WTC11 (cell line): ENCODE data around the gene NOL7. TPM values are rescaled to one million over a fixed set of nuclear protein-coding genes. Genes with fewer than 3 reads are reported as not detected.

Experiments used
- ATAC-seq: fragments of 200-7000 bp; cut with Tn5 transposase; 2 replicates; pipeline ENCODE4 v1.10.0; 2021; ENCODE audit warnings: mild to moderate bottlenecking, moderate library complexity
- CTCF ChIA-PET: fragments of 300-600 bp; sonication (Branson Sonifier 250); formaldehyde crosslinking; loops from one replicate; lab custom pipeline; 2021; ENCODE audit warnings: antibody characterized with exemption; lab: Charles Lee
- POLR2A ChIA-PET: fragments of 350-600 bp; sonication (Branson Sonifier 250); formaldehyde crosslinking; loops from one replicate; lab custom pipeline; 2021; ENCODE audit warnings: antibody characterized with exemption; lab: Charles Lee
- DNase-seq: peaks from one replicate; pipeline ENCODE4 v3.0.0; 2021; ENCODE audit warnings: low spot score
- H3K27ac Mint-ChIP-seq: 2 replicates; pipeline ENCODE4 v1.8.0; 2021; ENCODE audit warnings: mixed read lengths
- H3K27me3 Mint-ChIP-seq: 2 replicates; pipeline ENCODE4 v1.8.0; 2021; ENCODE audit warnings: low read depth, mild to moderate bottlenecking, moderate library complexity, mixed read lengths
- H3K36me3 Mint-ChIP-seq: 2 replicates; pipeline ENCODE4 v1.8.0; 2021; ENCODE audit warnings: mixed read lengths
- H3K4me1 Mint-ChIP-seq: 2 replicates; pipeline ENCODE4 v1.8.0; 2022; ENCODE audit warnings: mixed read lengths
- H3K4me3 Mint-ChIP-seq: 2 replicates; pipeline ENCODE4 v1.8.0; 2021; ENCODE audit warnings: mild to moderate bottlenecking, moderate library complexity, mixed read lengths
- H3K9me3 Mint-ChIP-seq: 2 replicates; pipeline ENCODE4 v1.8.0; 2021; ENCODE audit warnings: mixed read lengths
- AR ChIP-seq: fragments of 250-450 bp; sonication (Bioruptor Pico); IDR thresholded peaks from 2 replicates; pipeline ENCODE4 v1.9.0; 2021; ENCODE audit warnings: mild to moderate bottlenecking
- CDX4 ChIP-seq: fragments of 250-450 bp; sonication (Bioruptor Pico); IDR thresholded peaks from 2 replicates; pipeline ENCODE4 v1.9.0; 2021; ENCODE audit warnings: moderate library complexity, mild to moderate bottlenecking, inconsistent platforms, borderline replicate concordance
- CREM ChIP-seq: sonication (generic); formaldehyde crosslinking; IDR thresholded peaks from 2 replicates; pipeline ENCODE4 v1.8.1; 2022; ENCODE audit warnings: mild to moderate bottlenecking, missing genetic modification reagents, moderate library complexity
- GTF2I ChIP-seq: fragments of 250-450 bp; sonication (Bioruptor Pico); conservative IDR thresholded peaks from 2 replicates; pipeline ENCODE4 v1.4.0; 2021; ENCODE audit warnings: mild to moderate bottlenecking
- JAZF1 ChIP-seq: fragments of 250-450 bp; sonication (Bioruptor Pico); IDR thresholded peaks from 2 replicates; pipeline ENCODE4 v1.9.0; 2021; ENCODE audit warnings: moderate library complexity, mild to moderate bottlenecking, inconsistent platforms
- MYBL2 ChIP-seq: sonication (generic); formaldehyde crosslinking; IDR thresholded peaks from 2 replicates; pipeline ENCODE4 v1.8.1; 2023; ENCODE audit warnings: mild to moderate bottlenecking, moderate library complexity, missing genetic modification reagents
- NR1H2 ChIP-seq: sonication (generic); formaldehyde crosslinking; IDR thresholded peaks from 2 replicates; pipeline ENCODE4 v1.9.0; 2021; ENCODE audit warnings: mild to moderate bottlenecking, moderate library complexity, missing genetic modification reagents
- NR2C2 ChIP-seq: sonication (generic); formaldehyde crosslinking; IDR thresholded peaks from 2 replicates; pipeline ENCODE4 v1.8.0; 2022; ENCODE audit warnings: mild to moderate bottlenecking, missing genetic modification reagents
- RELA ChIP-seq: sonication (generic); formaldehyde crosslinking; IDR thresholded peaks from 2 replicates; pipeline ENCODE4 v1.8.1; 2022; ENCODE audit warnings: missing genetic modification reagents, mild to moderate bottlenecking, borderline replicate concordance
- SMAD3 ChIP-seq: sonication (generic); formaldehyde crosslinking; IDR thresholded peaks from 2 replicates; pipeline ENCODE4 v1.8.0; 2022; ENCODE audit warnings: missing genetic modification reagents, mild to moderate bottlenecking, borderline replicate concordance
- SOX15 ChIP-seq: fragments of 250-450 bp; sonication (Bioruptor Pico); IDR thresholded peaks from 2 replicates; pipeline ENCODE4 v1.9.0; 2021; ENCODE audit warnings: mild to moderate bottlenecking
- SP1 ChIP-seq: sonication (generic); formaldehyde crosslinking; conservative IDR thresholded peaks from 2 replicates; pipeline ENCODE4 v1.8.1; 2022; ENCODE audit warnings: missing genetic modification reagents
- ZNF138 ChIP-seq: sonication (generic); formaldehyde crosslinking; conservative IDR thresholded peaks from 2 replicates; pipeline ENCODE4 v1.8.1; 2022; ENCODE audit warnings: mild to moderate bottlenecking, moderate library complexity, missing genetic modification reagents
- ZNF281 ChIP-seq: sonication (generic); formaldehyde crosslinking; IDR thresholded peaks from 2 replicates; pipeline ENCODE4 v1.8.0; 2023; ENCODE audit warnings: mild to moderate bottlenecking, missing genetic modification reagents
- ZNF396 ChIP-seq: fragments of 250-450 bp; sonication (Bioruptor Pico); IDR thresholded peaks from 2 replicates; pipeline ENCODE4 v1.8.0; 2021; ENCODE audit warnings: mild to moderate bottlenecking, moderate library complexity, borderline replicate concordance
- ZNF425 ChIP-seq: fragments of 250-450 bp; sonication (Bioruptor Pico); conservative IDR thresholded peaks from 2 replicates; pipeline ENCODE4 v1.9.0; 2021; ENCODE audit warnings: mild to moderate bottlenecking
- ZSCAN18 ChIP-seq: fragments of 250-450 bp; sonication (Bioruptor Pico); IDR thresholded peaks from 2 replicates; pipeline ENCODE4 v2.1.2; 2022; ENCODE audit warnings: mild to moderate bottlenecking, moderate library complexity
- total RNA-seq: library from RNA; stranded (reverse); gene quantifications from 3 replicates; pipeline ENCODE4 v1.2.3, GENCODE V29; 2021

The NOL7 gene
- total RNA-seq, 1 experiment from 2014 or later: 76.1 TPM

GRCh38 chr6:13600036-13600435 lies 15.1 kb upstream of the NOL7 start (continued):
- no peak for TF ChIP-seq ZNF425
- no peak for TF ChIP-seq ZNF281 (CRISPR knock-in tag)
- TF ChIP-seq JAZF1 (CRISPR knock-in tag): no peak
- no peak for TF ChIP-seq RELA (CRISPR knock-in tag)

GRCh38 chr6:13604135-13604534 lies 11.0 kb upstream of the NOL7 start:
- no peak overlapping the region for H3K4me3 Mint-ChIP-seq
- TF ChIP-seq SOX15 (CRISPR knock-in tag) (no peak), NR1H2 (CRISPR knock-in tag) (no peak), ZSCAN18 (CRISPR knock-in tag) (no peak), ZNF138 (no peak), AR (no peak), SMAD3 (CRISPR knock-in tag) (no peak), ZNF281 (CRISPR knock-in tag) (no peak), MYBL2 (CRISPR knock-in tag) (no peak), NR2C2 (CRISPR knock-in tag) (no peak), GTF2I (CRISPR knock-in tag) (no peak), CDX4 (CRISPR knock-in tag) (no peak), CREM (CRISPR knock-in tag) (no peak), SP1 (no peak), ZNF396 (CRISPR knock-in tag) (no peak)
- no peak for ATAC-seq
- CTCF ChIA-PET: interaction anchor here (1.2 kb wide), 1 partner anchor 11 kb away, joined by 6 read pairs; the partner anchor contains the start of gene NOL7
- POLR2A ChIA-PET: no interaction called here
- no peaks in the 10 kb centered on the region for H3K4me1 Mint-ChIP-seq
- no peak for DNase-seq
- no peaks in the 10 kb centered on the region for H3K9me3 Mint-ChIP-seq
- no peaks in the 10 kb centered on the region for H3K27me3 Mint-ChIP-seq
- no peak overlapping the region for H3K27ac Mint-ChIP-seq
- H3K36me3 Mint-ChIP-seq: peaks cover 24% of the 10 kb centered on the region
